SK-N-SH treated with all-trans-retinoic acid at 6 μM for 48 hours (cell line): Measurements from ENCODE around the gene FAM163A.

Source experiments
- ATAC-seq: fragments of 200-7000 bp; cut with Tn5 transposase; 3 replicates; pipeline ENCODE4 v1.9.1; 2020; ENCODE audit warnings: mild to moderate bottlenecking, moderate library complexity
- ARNTL ChIP-seq: fragments of 450-650 bp; formaldehyde crosslinking; IDR thresholded peaks from 2 replicates; pipeline ENCODE4 v1.5.0; 2020; ENCODE audit warnings: low read depth, mild to moderate bottlenecking, moderate library complexity, borderline replicate concordance
- BACH2 ChIP-seq: fragments of 250-450 bp; sonication (Bioruptor Pico); IDR thresholded peaks from 2 replicates; pipeline ENCODE4 v1.9.0; 2021; ENCODE audit warnings: mild to moderate bottlenecking, borderline replicate concordance
- CREB5 ChIP-seq: fragments of 250-450 bp; sonication (Bioruptor Pico); IDR thresholded peaks from 2 replicates; pipeline ENCODE4 v1.5.1; 2020; ENCODE audit warnings: low read depth, mild to moderate bottlenecking, moderate library complexity
- CSDC2 ChIP-seq: fragments of 250-450 bp; sonication (Bioruptor Pico); IDR thresholded peaks from 2 replicates; pipeline ENCODE4 v1.5.0; 2020; ENCODE audit warnings: mild to moderate bottlenecking, moderate library complexity
- CSRNP3 ChIP-seq: fragments of 250-450 bp; sonication (Bioruptor Pico); IDR thresholded peaks from 2 replicates; pipeline ENCODE4 v1.5.1; 2021; ENCODE audit warnings: mild to moderate bottlenecking, moderate library complexity
- GLIS3 ChIP-seq: fragments of 250-450 bp; sonication (Bioruptor Pico); IDR thresholded peaks from 2 replicates; pipeline ENCODE4 v1.5.0; 2020; ENCODE audit warnings: mild to moderate bottlenecking, moderate library complexity
- ISL1 ChIP-seq: fragments of 250-450 bp; sonication (Bioruptor Pico); IDR thresholded peaks from 2 replicates; pipeline ENCODE4 v2.1.2; 2022; ENCODE audit warnings: mild to moderate bottlenecking, moderate library complexity
- OSR1 ChIP-seq: fragments of 250-450 bp; sonication (Bioruptor Pico); IDR thresholded peaks from 2 replicates; pipeline ENCODE4 v1.8.0; 2022; ENCODE audit warnings: moderate library complexity, mild to moderate bottlenecking, inconsistent platforms
- POU6F1 ChIP-seq: fragments of 250-450 bp; sonication (Bioruptor Pico); IDR thresholded peaks from 2 replicates; pipeline ENCODE4 v1.8.0; 2021; ENCODE audit warnings: low read depth, mild to moderate bottlenecking, moderate library complexity, borderline replicate concordance
- RARB ChIP-seq: fragments of 250-450 bp; sonication (Bioruptor Pico); IDR thresholded peaks from 2 replicates; pipeline ENCODE4 v1.8.0; 2021; ENCODE audit warnings: mild to moderate bottlenecking, moderate library complexity
- SNAI2 ChIP-seq: fragments of 250-450 bp; sonication (Bioruptor Pico); IDR thresholded peaks from 2 replicates; pipeline ENCODE4 v1.5.0; 2020; ENCODE audit warnings: mild to moderate bottlenecking, moderate library complexity
- TCF4 ChIP-seq: fragments of 250-450 bp; sonication (Bioruptor Pico); IDR thresholded peaks from 2 replicates; pipeline ENCODE4 v1.8.0; 2021; ENCODE audit warnings: mild to moderate bottlenecking, moderate library complexity, borderline replicate concordance
- TSHZ2 ChIP-seq: fragments of 250-450 bp; sonication (Bioruptor Pico); IDR thresholded peaks from 2 replicates; pipeline ENCODE4 v1.5.0; 2020; ENCODE audit warnings: mild to moderate bottlenecking, moderate library complexity
- ZC3H10 ChIP-seq: fragments of 250-450 bp; sonication (Bioruptor Pico); IDR thresholded peaks from 2 replicates; pipeline ENCODE4 v1.5.1; 2021; ENCODE audit warnings: mild to moderate bottlenecking, moderate library complexity
- ZFP3 ChIP-seq: fragments of 250-450 bp; sonication (Bioruptor Pico); IDR thresholded peaks from 2 replicates; pipeline ENCODE4 v1.5.0; 2020; ENCODE audit warnings: mild to moderate bottlenecking, moderate library complexity
- ZFP30 ChIP-seq: fragments of 450-650 bp; formaldehyde crosslinking; IDR thresholded peaks from 2 replicates; pipeline ENCODE4 v1.5.0; 2022; ENCODE audit warnings: mild to moderate bottlenecking, moderate library complexity
- ZNF565 ChIP-seq: fragments of 450-650 bp; formaldehyde crosslinking; conservative IDR thresholded peaks from 2 replicates; pipeline ENCODE4 v1.5.0; 2020; ENCODE audit warnings: low read depth, mild to moderate bottlenecking, moderate library complexity
- ZNF70 ChIP-seq: fragments of 450-650 bp; formaldehyde crosslinking; IDR thresholded peaks from 2 replicates; pipeline ENCODE4 v1.5.0; 2020; ENCODE audit warnings: mild to moderate bottlenecking, moderate library complexity
- ZNF8 ChIP-seq: fragments of 450-650 bp; formaldehyde crosslinking; IDR thresholded peaks from 2 replicates; pipeline ENCODE4 v1.5.0; 2020; ENCODE audit warnings: mild to moderate bottlenecking, moderate library complexity

Gene FAM163A

GRCh38 chr1:179719272-179719671, 23.8 kb upstream of the FAM163A start:
- ATAC-seq: no peak
- TF ChIP-seq RARB (CRISPR knock-in tag): no peak
- TF ChIP-seq BACH2 (CRISPR knock-in tag): no peak
- TF ChIP-seq GLIS3 (CRISPR knock-in tag): no peak
- no peak for TF ChIP-seq TSHZ2 (CRISPR knock-in tag)
- TF ChIP-seq TCF4 (CRISPR knock-in tag): no peak
- no peak for TF ChIP-seq ZNF8 (CRISPR knock-in tag)
- no peak for TF ChIP-seq CSDC2
- TF ChIP-seq ZFP30 (CRISPR knock-in tag): no peak
- TF ChIP-seq CSRNP3 (CRISPR knock-in tag): no peak
- no peak for TF ChIP-seq ISL1 (CRISPR knock-in tag)
- no peak for TF ChIP-seq ZFP3 (CRISPR knock-in tag)
- no peak for TF ChIP-seq POU6F1 (CRISPR knock-in tag)
- no peak for TF ChIP-seq ZNF565
- TF ChIP-seq SNAI2 (CRISPR knock-in tag): no peak
- TF ChIP-seq OSR1 (CRISPR knock-in tag): no peak
- no peak for TF ChIP-seq CREB5 (CRISPR knock-in tag)
- TF ChIP-seq ZC3H10 (CRISPR knock-in tag): no peak

- TF ChIP-seq TCF4 (CRISPR knock-in tag): peak; percentile 39
- peak; percentile 85 for TF ChIP-seq ISL1 (CRISPR knock-in tag)
- TF ChIP-seq GLIS3 (CRISPR knock-in tag): no peak
- TF ChIP-seq TSHZ2 (CRISPR knock-in tag): 0 out of 2 replicates have a peak, but pooled peaks have one; percentile 63
- no peak for TF ChIP-seq ZNF565
- 0 out of 2 replicates have a peak, but pooled peaks have one; percentile 37 for TF ChIP-seq ZFP3 (CRISPR knock-in tag)
- no peak; the same call in 2 of the 3 replicates for ATAC-seq
Observed at GRCh38 chr1:179728271-179728670, 14.8 kb upstream of the FAM163A start.

GRCh38 chr1:179729881-179730280, 13.2 kb upstream of the FAM163A start:
- no peak for ATAC-seq
- TF ChIP-seq RARB (CRISPR knock-in tag) (no peak), ZNF565 (no peak), ZNF70 (CRISPR knock-in tag) (no peak), OSR1 (CRISPR knock-in tag) (no peak), TCF4 (CRISPR knock-in tag) (no peak), TSHZ2 (CRISPR knock-in tag) (no peak), CREB5 (CRISPR knock-in tag) (no peak), POU6F1 (CRISPR knock-in tag) (no peak), ISL1 (CRISPR knock-in tag) (no peak), ZNF8 (CRISPR knock-in tag) (no peak), SNAI2 (CRISPR knock-in tag) (no peak), ARNTL (CRISPR knock-in tag) (no peak)
